NK-92 treated with Interleukin-12 subunit alpha and Interleukin-12 subunit beta, amount 100 ng/mL, for 24 hours (cell line): ENCODE data around the gene RDH13.
A peak's percentile ranks its signal among the peaks of the same experiment; 100 is the strongest.

Source experiments
- DNase-seq: peaks from one replicate; lab custom pipeline; 2025; lab: John Stamatoyannopoulos, UW

RDH13 gene

DNA sequence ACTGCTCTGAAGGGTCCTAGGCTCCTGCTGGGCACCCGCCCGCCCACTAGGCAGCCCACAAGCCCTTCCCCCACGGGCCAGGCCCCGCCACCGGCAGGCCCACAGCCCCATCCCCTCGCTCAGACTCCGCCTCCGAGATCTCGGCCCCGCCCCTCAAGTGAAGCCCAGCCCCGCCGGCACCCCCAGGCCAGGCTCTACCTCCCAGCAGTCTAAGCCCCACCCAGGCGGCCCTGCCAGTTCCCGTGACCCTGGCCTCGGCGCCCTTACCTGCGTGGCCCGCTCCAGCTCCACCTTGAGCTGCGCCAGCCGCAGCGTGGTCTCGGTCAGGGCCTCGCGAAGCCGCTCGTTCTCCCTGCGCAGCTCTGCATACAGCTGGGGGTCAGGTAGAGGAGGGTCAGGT lies 29.0 kb upstream of the RDH13 start:
- no peak for DNase-seq

DNA sequence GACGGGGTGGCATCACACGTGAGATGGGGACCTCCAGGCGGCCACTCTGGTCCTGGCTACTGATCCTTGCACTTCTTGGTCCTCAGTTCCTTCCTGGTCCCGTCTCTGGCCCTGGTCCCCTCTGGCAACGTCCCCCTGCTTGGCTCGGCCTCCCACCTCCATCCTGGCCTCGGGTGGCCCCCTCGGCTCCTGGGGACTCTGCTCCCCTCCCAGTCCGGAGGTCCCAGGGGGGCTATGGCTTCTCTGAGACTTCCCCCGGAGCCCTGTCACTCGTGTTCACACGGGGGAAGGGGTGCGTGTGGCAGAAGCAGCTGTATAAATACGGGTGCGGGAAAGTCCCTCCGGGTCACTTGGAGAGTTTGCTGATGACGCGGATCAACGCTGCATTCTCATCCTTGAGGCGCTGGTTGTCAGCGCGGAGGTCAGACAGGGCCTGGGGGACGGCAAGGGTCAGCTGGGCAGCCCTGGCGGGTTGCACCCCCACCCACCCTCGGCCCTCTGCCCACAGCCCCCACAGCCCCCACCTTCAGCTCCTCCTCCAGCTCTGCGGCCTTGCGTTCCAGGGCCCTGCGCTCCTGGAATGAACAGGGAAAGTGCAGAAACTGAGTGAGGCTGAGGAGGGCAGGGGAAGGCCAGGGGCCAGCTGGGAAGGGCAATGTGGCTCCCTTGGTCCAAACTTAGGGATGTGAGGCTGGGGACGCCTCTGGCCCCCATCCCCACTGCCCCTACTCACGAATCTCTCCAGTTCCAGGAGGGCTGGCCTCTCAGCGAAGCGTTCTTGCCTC lies 28.4 kb upstream of the RDH13 start:
- DNase-seq = no peak

DNA sequence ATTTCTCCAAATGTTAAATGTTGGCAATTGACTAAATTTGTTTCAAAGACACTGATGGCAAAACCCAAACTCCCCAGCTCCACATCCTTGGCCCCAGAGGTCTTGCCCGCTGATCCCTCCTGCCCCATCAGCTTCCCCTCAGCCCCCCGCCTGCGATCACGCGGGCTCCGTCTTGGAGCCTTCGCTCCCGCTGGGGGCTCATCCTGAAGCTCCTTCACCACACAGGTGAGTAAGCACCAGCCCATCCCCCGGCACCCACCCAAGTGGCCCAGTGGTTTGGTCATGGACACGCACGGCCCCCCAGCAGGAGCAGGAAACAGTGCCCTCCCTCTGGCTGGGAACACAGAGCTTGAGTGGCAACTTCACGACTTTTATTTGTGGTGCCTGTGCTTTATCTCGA lies 27.6 kb upstream of the RDH13 start:
- no peak for DNase-seq

DNA sequence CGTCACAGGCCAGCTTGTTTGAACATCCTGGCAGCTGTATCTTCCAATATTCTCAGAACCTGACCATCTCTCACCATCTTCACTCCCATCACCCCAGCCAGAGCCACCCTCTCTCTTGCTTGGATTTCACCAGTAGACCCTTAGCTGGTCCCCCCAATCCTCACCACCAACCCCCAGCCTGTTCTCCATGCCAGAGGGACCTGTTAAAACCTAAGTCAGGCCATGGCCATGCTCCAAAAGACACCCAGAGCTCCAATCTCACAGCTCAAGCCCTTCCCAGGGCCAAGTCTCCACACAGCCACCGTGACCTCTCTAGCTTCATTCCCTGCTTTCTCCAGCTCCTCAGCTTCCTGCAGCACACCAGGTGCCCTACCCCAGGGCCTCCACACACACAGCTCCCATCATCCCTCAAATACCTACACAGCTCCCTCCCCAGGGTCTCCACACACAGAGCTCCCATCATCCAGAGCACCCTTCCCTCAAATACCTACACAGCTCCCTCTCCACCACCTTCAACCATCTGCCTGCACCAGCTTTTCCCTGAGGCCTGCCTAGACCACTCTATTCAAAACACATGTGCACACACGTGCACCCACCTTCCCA lies 26.5 kb upstream of the RDH13 start:
- DNase-seq = no peak

DNA sequence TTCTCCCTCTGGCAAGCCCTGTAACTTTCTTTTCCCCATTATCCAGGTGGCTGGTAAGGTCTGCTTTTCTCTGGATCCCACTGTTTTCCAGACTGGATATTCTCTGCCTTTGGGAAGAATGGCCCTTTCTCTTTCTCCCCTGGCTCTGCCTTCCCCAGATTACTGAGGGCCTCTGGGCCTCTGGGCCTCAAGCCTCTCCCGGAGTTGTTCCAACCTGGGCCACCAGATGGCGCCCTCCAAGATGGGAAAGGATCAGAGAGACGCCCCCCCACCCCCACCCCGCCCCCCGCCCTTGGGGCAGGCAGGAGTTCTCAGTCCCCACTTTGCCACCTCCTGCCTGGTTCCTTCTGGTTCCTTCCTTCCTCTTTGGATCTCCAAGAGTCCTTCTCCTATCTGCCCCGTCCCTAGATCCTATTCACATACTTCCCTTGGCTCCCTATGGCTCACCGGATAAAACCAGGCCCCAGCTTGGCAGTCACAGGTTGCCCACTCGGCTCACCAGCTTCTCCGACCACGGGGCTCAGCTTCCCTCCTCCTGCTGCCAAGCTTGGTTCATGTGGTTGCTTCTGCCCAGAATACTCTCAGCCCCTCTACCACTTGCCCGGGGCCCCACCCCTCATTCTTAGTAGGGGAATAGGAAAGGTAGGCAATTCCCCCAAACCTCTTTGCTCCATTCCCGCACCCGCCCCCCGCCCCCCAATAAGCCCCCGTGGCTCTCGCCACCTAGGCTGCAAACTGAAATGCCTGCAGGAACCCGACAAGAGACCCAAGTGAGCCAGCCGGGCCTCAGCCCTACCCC lies 25.8 kb upstream of the RDH13 start:
- peak; percentile 45 for DNase-seq

DNA sequence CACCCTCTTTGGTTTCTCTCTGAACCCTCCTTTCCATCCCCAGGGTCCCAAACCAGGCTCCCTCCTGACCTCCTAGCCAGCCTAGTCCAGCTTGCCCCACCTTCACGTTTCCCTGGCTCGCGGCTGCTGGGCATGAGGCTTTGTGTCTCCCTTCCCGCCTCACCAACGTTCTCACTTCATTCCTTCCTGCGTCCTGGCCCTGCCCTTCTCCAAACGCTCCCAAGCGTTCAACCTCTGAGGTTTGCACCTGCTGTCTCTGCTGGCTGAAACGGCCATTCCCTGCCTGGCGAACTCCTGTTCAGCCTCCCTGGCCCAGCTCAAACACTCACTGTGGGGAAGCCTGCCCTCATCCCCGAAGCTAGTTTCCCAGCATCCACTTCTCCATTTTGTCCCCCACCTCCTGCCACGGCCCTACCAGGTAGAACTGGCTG lies 25.1 kb upstream of the RDH13 start:
- DNase-seq = no peak

DNA sequence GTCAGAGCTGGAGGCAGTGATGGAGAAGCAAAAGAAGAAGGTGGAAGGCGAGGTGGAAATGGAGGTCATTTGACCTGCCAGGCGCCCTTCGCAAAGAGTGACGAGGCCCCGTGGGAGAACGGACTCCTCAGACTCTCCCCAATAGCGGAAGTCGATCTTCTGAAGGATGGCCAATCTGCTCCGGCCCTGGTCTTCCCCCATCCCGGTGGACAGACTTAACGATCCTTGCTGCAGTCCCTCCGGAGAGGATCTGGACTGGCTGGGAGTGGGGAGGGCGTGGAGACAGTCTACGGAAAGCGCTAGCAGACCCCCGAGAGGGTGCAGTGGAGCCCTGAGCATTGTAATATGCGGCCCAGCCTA lies 24.6 kb upstream of the RDH13 start:
- no peak for DNase-seq

DNA sequence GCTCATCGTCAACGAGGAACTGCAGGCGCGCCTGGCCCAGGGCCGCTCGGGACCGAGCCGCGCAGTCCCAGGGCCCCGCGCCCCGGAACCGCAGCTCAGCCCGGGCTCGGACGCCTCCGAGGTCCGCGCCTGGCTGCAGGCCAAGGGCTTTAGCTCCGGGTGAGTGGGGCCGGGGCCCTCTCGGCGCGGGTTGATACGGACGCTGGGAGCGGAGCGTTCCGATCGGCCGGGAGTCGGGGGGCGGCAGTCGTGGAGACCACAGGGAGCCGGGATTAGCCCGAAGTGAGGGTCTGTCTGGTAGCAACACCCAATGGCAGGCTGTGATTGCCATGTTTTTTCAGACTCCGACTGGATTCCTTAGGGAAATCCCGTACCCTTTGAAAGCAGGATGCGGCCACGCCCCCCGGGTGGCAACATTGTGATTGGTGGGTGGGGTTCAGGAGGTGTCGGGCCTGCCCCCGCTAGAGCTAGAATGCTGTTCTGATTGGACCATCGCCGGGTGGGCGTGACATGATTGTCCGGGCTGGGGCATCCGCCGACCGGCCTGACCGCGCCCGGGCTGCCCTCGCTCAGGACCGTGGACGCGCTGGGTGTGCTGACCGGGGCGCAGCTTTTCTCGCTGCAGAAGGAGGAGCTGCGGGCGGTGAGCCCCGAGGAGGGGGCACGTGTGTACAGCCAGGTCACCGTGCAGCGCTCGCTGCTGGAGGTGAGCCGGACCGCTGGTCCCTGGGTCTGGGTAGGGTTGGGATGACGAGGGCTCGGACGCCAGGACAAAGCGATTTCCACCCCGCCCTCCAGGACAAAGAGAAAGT lies 24.0 kb upstream of the RDH13 start:
- no peak for DNase-seq

DNA sequence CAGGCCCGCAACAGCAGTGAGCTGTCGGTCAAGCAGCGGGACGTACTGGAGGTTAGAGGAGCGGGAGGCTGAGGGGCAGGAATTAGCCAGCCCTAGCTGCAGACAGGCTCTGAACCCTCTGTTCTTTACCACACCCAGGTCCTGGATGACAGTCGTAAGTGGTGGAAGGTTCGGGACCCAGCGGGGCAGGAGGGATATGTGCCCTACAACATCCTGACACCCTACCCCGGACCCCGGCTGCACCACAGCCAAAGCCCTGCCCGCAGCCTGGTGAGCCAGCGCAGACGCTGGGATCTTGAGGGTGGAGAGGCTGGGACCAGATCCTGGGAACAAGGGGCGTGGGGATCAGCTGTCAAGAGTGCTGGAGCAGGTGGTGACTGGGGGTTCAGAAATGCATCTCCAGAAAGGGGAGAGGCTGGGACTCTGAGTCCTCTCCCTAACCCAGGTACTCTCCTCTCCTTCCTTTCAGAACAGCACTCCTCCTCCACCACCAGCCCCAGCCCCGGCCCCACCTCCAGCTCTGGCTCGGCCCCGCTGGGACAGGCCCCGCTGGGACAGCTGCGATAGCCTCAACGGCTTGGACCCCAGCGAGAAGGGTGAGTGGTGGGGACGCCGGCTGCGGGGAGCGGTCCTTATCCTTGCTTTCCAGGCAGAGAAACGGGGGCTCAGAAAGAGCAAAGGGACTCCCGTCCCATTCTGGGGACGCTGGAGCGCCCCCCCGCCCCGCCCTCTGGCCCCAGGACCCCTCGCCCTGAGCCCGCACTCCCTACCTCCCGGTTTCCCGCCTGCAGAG lies 23.2 kb upstream of the RDH13 start:
- no peak for DNase-seq

DNA sequence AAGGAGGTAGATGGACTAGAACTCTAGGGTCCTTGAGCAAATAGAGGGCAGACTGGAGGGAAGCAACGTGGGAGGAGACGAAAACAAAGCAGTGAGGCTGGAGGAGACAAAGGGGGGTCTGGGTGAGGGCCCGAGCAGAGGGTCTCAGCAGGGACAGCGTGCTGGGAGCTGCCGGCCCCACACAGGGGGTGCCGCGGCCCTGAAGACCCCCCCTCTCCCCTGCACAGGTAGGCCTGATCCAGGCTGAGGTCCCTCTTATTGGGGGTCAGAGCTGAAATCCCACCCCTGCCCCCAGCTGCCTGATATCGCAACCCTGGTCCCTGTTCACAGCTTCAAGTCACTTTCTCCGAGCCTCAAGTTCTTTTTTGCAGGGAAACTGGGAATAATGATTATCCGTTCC lies 21.5 kb upstream of the RDH13 start:
- DNase-seq = no peak

DNA sequence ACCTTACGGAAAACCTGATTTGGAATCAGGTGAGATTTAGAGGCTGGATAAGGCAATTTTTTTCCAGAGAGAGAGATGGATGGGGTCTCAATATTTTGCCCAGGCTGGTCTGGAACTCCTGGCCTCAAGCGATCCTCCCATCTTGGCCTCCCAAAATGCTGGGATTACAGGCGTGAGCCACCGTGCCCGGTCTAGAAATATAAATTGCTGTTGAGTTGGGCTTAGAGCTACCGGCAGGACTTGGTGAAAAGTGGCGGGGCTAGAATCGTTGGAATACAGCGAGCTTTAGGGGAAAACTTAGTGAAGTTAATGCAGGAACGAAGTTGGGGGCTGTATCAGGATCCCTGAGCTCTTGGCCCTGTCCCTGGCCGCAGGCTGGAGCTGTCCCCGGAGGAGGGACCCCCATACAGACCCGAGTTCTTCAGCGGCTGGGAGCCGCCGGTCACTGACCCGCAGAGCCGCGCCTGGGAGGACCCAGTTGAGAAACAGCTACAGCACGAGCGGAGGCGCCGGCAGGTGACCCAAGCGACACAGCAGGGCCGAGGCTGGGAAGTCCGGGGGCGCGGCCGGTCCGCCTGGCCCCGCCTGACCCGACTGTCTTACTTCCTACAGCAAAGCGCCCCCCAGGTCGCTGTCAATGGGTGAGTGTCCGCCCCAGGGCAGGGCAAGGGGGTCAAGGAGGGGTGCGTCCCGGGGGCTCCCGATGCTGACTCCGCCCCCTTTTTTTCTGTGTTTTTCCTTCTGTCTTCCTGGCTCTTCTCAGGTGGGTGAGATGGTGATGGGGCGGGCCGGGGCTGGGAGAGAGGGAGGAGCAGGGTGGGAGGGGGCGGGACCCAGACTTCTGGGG lies 20.3 kb upstream of the RDH13 start:
- no peak for DNase-seq

DNA sequence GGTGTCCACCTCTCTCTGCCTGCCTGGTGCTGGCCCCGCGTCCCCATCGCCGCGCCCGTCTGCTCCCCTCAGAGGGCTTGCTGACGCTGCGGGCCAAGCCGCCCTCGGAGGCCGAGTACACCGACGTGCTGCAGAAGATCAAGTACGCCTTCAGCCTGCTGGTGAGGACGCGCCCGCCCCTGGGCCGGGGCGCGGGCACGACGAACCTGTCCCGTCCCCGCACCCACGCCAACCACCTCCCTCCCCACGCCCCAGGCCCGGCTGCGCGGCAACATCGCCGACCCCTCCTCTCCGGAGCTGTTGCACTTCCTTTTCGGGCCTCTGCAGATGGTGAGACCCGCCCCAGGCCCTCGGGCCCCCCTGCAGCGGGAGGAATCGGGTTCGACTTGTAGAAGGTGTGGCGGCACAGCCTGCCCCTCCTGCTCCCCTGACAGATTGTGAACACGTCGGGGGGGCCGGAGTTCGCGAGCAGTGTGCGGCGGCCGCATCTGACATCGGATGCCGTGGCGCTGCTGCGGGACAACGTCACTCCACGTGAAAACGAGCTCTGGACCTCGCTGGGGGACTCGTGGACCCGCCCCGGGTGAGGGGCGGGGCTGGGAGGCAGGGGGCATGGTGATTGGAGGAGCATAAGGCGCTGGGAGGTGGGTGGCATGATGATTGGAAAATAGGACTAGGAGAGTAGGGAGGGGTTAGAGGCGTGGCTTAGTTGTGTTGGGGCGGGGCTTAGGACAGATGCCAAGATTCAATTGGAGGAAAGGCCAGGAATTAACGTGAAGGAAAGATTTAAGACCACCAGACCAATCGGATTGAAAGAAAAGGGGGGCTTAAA lies 19.3 kb upstream of the RDH13 start:
- DNase-seq = no peak

DNA sequence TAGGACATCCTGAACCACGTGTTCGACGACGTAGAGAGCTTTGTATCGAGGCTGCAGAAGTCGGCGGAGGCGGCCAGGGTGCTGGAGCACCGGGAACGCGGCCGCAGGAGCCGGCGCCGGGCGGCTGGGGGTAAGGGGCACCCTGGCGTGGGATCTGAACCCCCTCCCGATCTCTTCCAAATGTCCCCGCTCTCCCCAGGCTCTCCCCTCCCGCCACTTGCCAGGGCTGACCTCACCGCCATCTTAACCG lies 18.7 kb upstream of the RDH13 start:
- no peak for DNase-seq

DNA sequence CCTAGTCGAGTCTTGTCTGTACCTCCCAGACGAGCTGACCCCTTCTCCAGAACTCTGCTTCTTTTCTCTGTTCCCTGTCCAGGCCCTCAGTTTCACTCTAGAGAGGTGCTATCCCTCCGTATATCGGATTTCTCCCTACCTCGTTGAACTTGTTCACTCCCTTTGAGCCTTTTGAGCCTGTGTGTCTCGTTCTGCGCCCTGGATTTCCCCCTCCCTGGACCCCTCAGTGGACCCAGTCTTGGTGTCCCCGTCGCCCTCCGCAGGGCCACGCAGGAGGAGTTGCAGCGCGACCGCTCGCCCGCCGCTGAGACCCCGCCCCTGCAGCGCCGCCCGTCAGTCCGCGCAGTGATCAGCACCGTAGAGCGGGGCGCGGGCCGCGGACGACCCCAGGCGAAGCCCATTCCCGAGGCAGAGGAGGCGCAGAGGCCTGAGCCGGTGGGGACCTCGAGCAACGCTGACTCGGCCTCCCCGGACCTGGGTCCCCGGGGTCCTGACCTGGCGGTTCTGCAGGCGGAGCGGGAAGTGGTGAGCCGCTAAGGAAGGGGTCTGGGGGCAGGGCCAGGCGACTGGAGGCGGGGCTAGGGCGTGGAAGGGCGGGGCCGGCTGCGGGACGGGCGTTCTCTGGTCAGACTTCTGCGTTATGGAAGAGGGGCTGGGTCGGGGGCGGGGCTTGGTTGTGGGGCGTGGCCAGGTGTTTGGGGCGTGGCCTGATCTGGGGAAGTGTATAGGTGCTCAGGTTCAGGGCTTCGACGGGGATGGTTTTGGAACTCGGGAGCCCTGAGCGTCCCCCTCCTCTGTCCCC lies 18.2 kb upstream of the RDH13 start:
- no peak for DNase-seq

DNA sequence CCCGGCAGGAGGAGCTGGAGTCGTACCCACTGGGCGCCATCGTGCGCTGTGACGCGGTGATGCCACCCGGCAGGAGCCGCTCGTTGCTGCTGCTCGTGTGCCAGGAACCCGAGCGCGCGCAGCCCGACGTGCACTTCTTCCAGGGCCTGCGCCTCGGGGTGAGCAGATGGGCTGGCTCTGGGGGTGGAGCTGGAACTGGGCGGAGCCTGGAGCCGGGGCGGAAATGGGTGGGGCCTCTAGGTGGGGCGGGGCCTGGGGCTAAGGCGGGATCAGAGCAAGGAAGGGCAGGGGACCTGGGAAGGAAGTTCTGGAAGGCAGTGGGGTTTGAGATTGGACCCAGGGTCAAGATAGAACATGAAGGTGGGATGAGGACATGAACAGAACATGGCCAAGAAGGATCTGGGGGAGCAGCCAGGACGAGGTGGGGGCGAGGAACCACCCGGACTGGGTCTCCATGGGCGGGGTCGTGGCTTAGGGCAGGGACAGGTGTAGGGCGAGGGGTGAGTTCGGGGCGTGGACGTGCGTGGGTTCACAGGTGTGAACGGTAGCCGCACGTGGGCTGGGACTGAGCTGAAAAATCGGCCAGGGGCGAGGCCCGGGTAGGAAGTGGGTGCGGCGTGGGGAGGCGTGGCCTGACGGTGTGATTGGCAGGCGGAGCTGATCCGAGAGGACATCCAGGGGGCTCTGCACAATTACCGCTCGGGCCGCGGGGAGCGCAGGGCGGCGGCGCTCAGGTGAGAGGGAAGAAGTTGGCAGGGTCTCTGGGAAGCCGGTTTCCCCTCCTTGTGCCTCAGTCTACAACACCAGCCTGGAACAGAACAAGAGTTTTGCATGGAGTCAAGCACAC lies 17.4 kb upstream of the RDH13 start:
- DNase-seq = peak; percentile 13

DNA sequence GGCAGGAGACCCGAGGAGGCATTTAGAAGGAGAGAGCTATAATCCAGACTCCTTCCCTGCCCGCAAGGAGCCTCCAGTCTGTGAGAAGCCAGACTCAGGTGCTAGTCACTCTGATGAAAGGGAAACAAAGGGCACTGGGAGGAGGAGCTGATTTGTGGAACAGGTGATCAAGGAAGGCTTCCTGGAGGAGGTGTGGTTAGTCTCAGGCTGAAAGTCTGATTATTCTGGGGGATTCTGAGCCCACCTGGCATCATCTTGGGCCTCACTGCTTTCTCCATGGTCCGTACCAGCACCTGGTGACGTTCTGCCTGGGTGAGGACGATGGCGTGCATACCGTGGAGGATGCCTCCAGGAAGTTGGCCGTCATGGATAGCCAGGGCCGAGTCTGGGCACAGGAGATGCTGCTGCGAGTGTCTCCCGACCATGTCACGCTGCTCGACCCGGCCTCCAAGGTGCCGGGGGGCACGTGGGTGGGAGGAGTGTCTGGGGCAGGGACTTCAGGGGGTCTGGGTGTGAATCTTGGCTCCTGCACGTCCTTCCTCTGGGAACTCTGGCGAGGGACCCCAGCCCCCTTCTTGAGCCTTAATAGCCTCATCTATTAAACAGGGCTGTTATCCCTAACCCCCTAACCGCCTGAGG lies 16.6 kb upstream of the RDH13 start:
- DNase-seq = no peak

DNA sequence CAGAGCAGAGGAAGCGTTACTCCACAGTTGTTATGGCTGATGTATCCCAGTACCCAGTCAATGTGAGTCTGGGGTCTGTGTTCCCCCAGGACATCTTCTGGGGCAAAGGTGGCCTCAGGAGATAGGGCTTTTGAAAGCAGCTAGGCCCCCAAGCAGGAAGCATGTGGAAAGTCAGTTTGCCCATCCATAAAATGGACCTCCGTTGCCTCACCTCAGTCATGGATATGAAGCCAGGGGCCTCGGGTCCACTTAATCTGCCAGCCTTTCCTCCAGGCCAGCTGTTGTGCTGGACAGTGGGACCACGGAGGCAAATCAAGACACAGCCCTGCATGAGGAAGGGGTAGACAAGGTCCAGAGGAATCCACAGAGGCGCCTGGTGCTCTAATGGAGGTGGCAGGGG lies 16.0 kb upstream of the RDH13 start:
- no peak for DNase-seq

DNA sequence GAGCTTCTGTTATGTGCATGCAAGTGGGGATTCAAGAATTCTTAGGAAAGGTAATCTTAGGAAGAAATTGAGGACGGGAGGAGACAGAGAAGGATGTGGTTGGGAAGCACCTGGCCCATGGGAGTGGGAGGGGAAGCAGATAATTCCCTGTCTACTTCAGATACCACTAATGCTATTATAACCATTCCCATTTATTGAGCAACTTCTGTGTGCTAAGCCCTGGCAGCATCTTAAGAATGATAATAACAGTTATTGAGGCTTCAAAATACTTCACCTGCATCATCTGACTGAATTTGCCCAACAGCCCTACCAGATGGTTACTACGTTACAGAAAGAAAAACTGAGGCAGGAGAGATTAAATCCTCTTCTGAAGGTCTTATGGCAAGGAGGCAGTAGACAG lies 14.2 kb upstream of the RDH13 start:
- no peak for DNase-seq
